HEK293 (cell line): ENCODE results near the gene MATN4.

ENCODE experiments used
- BCL11A ChIP-seq: fragments of 450-650 bp; formaldehyde crosslinking; IDR thresholded peaks from 2 replicates; pipeline ENCODE4 v1.5.1; 2016; ENCODE audit warnings: low read depth, missing biosample characterization, missing genetic modification characterization
- BCL6B ChIP-seq: fragments of 450-650 bp; formaldehyde crosslinking; IDR thresholded peaks from 2 replicates; pipeline ENCODE4 v1.5.1; 2017; ENCODE audit warnings: missing biosample characterization, missing genetic modification characterization
- EGR2 ChIP-seq: fragments of 450-650 bp; formaldehyde crosslinking; IDR thresholded peaks from 2 replicates; pipeline ENCODE4 v1.5.1; 2016; ENCODE audit warnings: low read depth, missing biosample characterization, missing genetic modification characterization
- GLIS1 ChIP-seq: fragments of 450-650 bp; formaldehyde crosslinking; IDR thresholded peaks from 2 replicates; pipeline ENCODE4 v1.5.1; 2016; ENCODE audit warnings: missing biosample characterization, missing genetic modification characterization
- HOXD13 ChIP-seq: sonication (generic); formaldehyde crosslinking; IDR thresholded peaks from 2 replicates; pipeline ENCODE4 v1.8.0; 2022; ENCODE audit warnings: missing genetic modification reagents, borderline replicate concordance
- IKZF3 ChIP-seq: fragments of 450-650 bp; IDR thresholded peaks from 2 replicates; pipeline ENCODE4 v1.5.0; 2018; ENCODE audit warnings: missing biosample characterization, mild to moderate bottlenecking, missing genetic modification characterization, moderate library complexity
- KLF10 ChIP-seq: fragments of 450-650 bp; IDR thresholded peaks from 2 replicates; pipeline ENCODE4 v1.5.1; 2018; ENCODE audit warnings: missing biosample characterization, mild to moderate bottlenecking, missing genetic modification characterization
- KLF8 ChIP-seq: fragments of 450-650 bp; formaldehyde crosslinking; IDR thresholded peaks from 2 replicates; pipeline ENCODE4 v1.5.1; 2016; ENCODE audit warnings: missing biosample characterization, missing genetic modification characterization
- KLF9 ChIP-seq: fragments of 450-650 bp; formaldehyde crosslinking; IDR thresholded peaks from 2 replicates; pipeline ENCODE4 v1.5.1; 2016; ENCODE audit warnings: missing biosample characterization, missing genetic modification characterization, low read depth
- PBX3 ChIP-seq: sonication (generic); formaldehyde crosslinking; IDR thresholded peaks from 2 replicates; pipeline ENCODE4 v1.8.1; 2022; ENCODE audit warnings: mild to moderate bottlenecking, moderate library complexity, missing genetic modification reagents
- REST ChIP-seq: fragments of 450-650 bp; formaldehyde crosslinking; IDR thresholded peaks from 2 replicates; pipeline ENCODE4 v1.5.1; 2016; ENCODE audit warnings: missing biosample characterization, missing genetic modification characterization
- ZFHX2 ChIP-seq: fragments of 450-650 bp; formaldehyde crosslinking; conservative IDR thresholded peaks from 2 replicates; pipeline ENCODE4 v1.5.1; 2016; ENCODE audit warnings: missing biosample characterization, missing genetic modification characterization
- ZFP69B ChIP-seq: fragments of 450-650 bp; formaldehyde crosslinking; IDR thresholded peaks from 2 replicates; pipeline ENCODE4 v1.5.1; 2016; ENCODE audit warnings: missing biosample characterization, missing genetic modification characterization
- ZNF114 ChIP-seq: fragments of 450-650 bp; formaldehyde crosslinking; IDR thresholded peaks from 2 replicates; pipeline ENCODE4 v1.5.0; 2017; ENCODE audit warnings: missing biosample characterization, missing genetic modification characterization
- ZNF138 ChIP-seq: fragments of 450-650 bp; formaldehyde crosslinking; IDR thresholded peaks from 2 replicates; pipeline ENCODE4 v1.5.1; 2016; ENCODE audit warnings: missing biosample characterization, missing genetic modification characterization, borderline replicate concordance
- ZNF140 ChIP-seq: fragments of 450-650 bp; formaldehyde crosslinking; IDR thresholded peaks from 2 replicates; pipeline ENCODE4 v1.5.1; 2016; ENCODE audit warnings: missing biosample characterization, missing genetic modification characterization
- ZNF174 ChIP-seq: fragments of 450-650 bp; formaldehyde crosslinking; IDR thresholded peaks from 2 replicates; pipeline ENCODE4 v1.5.0; 2017; ENCODE audit warnings: missing biosample characterization, mild to moderate bottlenecking, missing genetic modification characterization
- ZNF248 ChIP-seq: fragments of 450-650 bp; formaldehyde crosslinking; IDR thresholded peaks from 2 replicates; pipeline ENCODE4 v1.5.1; 2017; ENCODE audit warnings: missing biosample characterization, missing genetic modification characterization
- ZNF324 ChIP-seq: fragments of 450-650 bp; formaldehyde crosslinking; IDR thresholded peaks from 2 replicates; pipeline ENCODE4 v1.5.1; 2016; ENCODE audit warnings: missing biosample characterization, missing genetic modification characterization
- ZNF394 ChIP-seq: fragments of 450-650 bp; formaldehyde crosslinking; IDR thresholded peaks from 2 replicates; pipeline ENCODE4 v1.5.1; 2016; ENCODE audit warnings: missing biosample characterization, missing genetic modification characterization, mild to moderate bottlenecking, moderate library complexity, borderline replicate concordance
- ZNF426 ChIP-seq: fragments of 450-650 bp; formaldehyde crosslinking; IDR thresholded peaks from 2 replicates; pipeline ENCODE4 v1.5.1; 2017; ENCODE audit warnings: missing biosample characterization, missing genetic modification characterization, mild to moderate bottlenecking, inconsistent platforms, moderate library complexity
- ZNF514 ChIP-seq: fragments of 450-650 bp; formaldehyde crosslinking; IDR thresholded peaks from 2 replicates; pipeline ENCODE4 v1.5.1; 2016; ENCODE audit warnings: missing biosample characterization, missing genetic modification characterization
- ZNF555 ChIP-seq: fragments of 450-650 bp; formaldehyde crosslinking; conservative IDR thresholded peaks from 2 replicates; pipeline ENCODE4 v1.5.1; 2017; ENCODE audit warnings: missing biosample characterization, mild to moderate bottlenecking, missing genetic modification characterization, inconsistent platforms
- ZNF560 ChIP-seq: fragments of 450-650 bp; formaldehyde crosslinking; IDR thresholded peaks from 2 replicates; pipeline ENCODE4 v1.5.1; 2017; ENCODE audit warnings: missing biosample characterization, missing genetic modification characterization, borderline replicate concordance
- ZNF585B ChIP-seq: fragments of 450-650 bp; formaldehyde crosslinking; IDR thresholded peaks from 2 replicates; pipeline ENCODE4 v1.5.1; 2016; ENCODE audit warnings: missing biosample characterization, missing genetic modification characterization
- ZNF623 ChIP-seq: fragments of 450-650 bp; formaldehyde crosslinking; IDR thresholded peaks from 2 replicates; pipeline ENCODE4 v1.5.1; 2016; ENCODE audit warnings: missing biosample characterization, missing genetic modification characterization
- ZNF639 ChIP-seq: fragments of 450-650 bp; formaldehyde crosslinking; IDR thresholded peaks from 2 replicates; pipeline ENCODE4 v1.5.1; 2016; ENCODE audit warnings: missing biosample characterization, missing genetic modification characterization
- ZNF645 ChIP-seq: fragments of 450-650 bp; formaldehyde crosslinking; IDR thresholded peaks from 2 replicates; pipeline ENCODE4; 2016; ENCODE audit warnings: missing biosample characterization, missing genetic modification characterization
- ZSCAN16 ChIP-seq: fragments of 450-650 bp; formaldehyde crosslinking; IDR thresholded peaks from 2 replicates; pipeline ENCODE4 v1.5.1; 2016; ENCODE audit warnings: missing biosample characterization, missing genetic modification characterization
- ZSCAN18 ChIP-seq: fragments of 450-650 bp; formaldehyde crosslinking; IDR thresholded peaks from 2 replicates; pipeline ENCODE4 v1.5.1; 2016; ENCODE audit warnings: missing biosample characterization, missing genetic modification characterization

MATN4 gene

GRCh38 chr20:45341939-45342854 is 34.1 kb upstream of the MATN4 start (continued):
- TF ChIP-seq ZNF140 (tag by site-specific recombination): no peak
- TF ChIP-seq REST (tag by site-specific recombination): no peak
- peak; percentile 29; the same call in 1 of the 2 replicates for TF ChIP-seq IKZF3 (tag by site-specific recombination)
- TF ChIP-seq ZSCAN18 (tag by site-specific recombination): no peak
- TF ChIP-seq ZNF174 (tag by site-specific recombination): no peak
- TF ChIP-seq EGR2 (tag by site-specific recombination): peak; percentile 88
- peak; percentile 83; the same call in 1 of the 2 replicates for TF ChIP-seq ZNF394 (tag by site-specific recombination)
- TF ChIP-seq PBX3 (CRISPR knock-in tag): no peak
- TF ChIP-seq ZNF560 (tag by site-specific recombination): no peak
- no peak for TF ChIP-seq ZNF585B (tag by site-specific recombination)
- no peak for TF ChIP-seq ZNF324
- no peak for TF ChIP-seq ZNF555 (tag by site-specific recombination)
- TF ChIP-seq ZNF426: no peak
- TF ChIP-seq ZNF645: no peak
- TF ChIP-seq BCL11A (tag by site-specific recombination): 0 out of 2 replicates have a peak, but pooled peaks have one; percentile 13
- no peak for TF ChIP-seq KLF10 (tag by site-specific recombination)
- no peak for TF ChIP-seq ZNF623 (tag by site-specific recombination)
- TF ChIP-seq HOXD13: no peak
- TF ChIP-seq ZNF639 (tag by site-specific recombination): 0 out of 2 replicates have a peak, but pooled peaks have one; percentile 29
- no peak for TF ChIP-seq BCL6B (tag by site-specific recombination)
- TF ChIP-seq KLF9 (tag by site-specific recombination): no peak
- no peak for TF ChIP-seq ZFP69B (tag by site-specific recombination)
- no peak for TF ChIP-seq KLF8 (tag by site-specific recombination)
- TF ChIP-seq ZNF138 (tag by site-specific recombination): no peak
- no peak for TF ChIP-seq ZNF114
- peak; percentile 96 for TF ChIP-seq GLIS1 (tag by site-specific recombination)
- no peak for TF ChIP-seq ZNF248
- peak; percentile 67 for TF ChIP-seq ZFHX2 (tag by site-specific recombination)
- TF ChIP-seq ZNF514 (tag by site-specific recombination): no peak
- TF ChIP-seq ZSCAN16 (tag by site-specific recombination): peak; percentile 61; the same call in 1 of the 2 replicates
